GM15510 (cell line): Measurements from ENCODE around the gene MYO3B.

Source experiments
- POLR2A ChIP-seq: IDR thresholded peaks from 3 replicates; pipeline ENCODE4 v1.6.1; 2011; ENCODE audit warnings: borderline replicate concordance; ENCODE audit not compliant: insufficient read length; ENCODE audit errors: extremely low read depth

Gene MYO3B

GRCh38 chr2:170690640-170691039 lies 512.7 kb downstream of the MYO3B start:
- TF ChIP-seq POLR2A: no peak

GRCh38 chr2:170694316-170694715 lies 516.4 kb downstream of the MYO3B start:
- TF ChIP-seq POLR2A: no peak

GRCh38 chr2:170695521-170696410 lies 517.8 kb downstream of the MYO3B start:
- no peak for TF ChIP-seq POLR2A

- no peak for TF ChIP-seq POLR2A
Observed at GRCh38 chr2:170696948-170697347, 519.0 kb downstream of the MYO3B start.

- no peak for TF ChIP-seq POLR2A
Observed at GRCh38 chr2:170701011-170701410, 523.1 kb downstream of the MYO3B start.

- TF ChIP-seq POLR2A: no peak
Observed at GRCh38 chr2:170703776-170704476, 526.0 kb downstream of the MYO3B start.
